Measurements from ENCODE around the gene KIAA0930.

GRCh38 chr22:45228401-45228754 lies 12.3 kb downstream of the KIAA0930 start:
- TF ChIP-seq, protein P1, sequence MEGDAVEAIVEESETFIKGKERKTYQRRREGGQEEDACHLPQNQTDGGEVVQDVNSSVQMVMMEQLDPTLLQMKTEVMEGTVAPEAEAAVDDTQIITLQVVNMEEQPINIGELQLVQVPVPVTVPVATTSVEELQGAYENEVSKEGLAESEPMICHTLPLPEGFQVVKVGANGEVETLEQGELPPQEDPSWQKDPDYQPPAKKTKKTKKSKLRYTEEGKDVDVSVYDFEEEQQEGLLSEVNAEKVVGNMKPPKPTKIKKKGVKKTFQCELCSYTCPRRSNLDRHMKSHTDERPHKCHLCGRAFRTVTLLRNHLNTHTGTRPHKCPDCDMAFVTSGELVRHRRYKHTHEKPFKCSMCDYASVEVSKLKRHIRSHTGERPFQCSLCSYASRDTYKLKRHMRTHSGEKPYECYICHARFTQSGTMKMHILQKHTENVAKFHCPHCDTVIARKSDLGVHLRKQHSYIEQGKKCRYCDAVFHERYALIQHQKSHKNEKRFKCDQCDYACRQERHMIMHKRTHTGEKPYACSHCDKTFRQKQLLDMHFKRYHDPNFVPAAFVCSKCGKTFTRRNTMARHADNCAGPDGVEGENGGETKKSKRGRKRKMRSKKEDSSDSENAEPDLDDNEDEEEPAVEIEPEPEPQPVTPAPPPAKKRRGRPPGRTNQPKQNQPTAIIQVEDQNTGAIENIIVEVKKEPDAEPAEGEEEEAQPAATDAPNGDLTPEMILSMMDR (IDR thresholded peaks at IDR 0.05), result no peak
- TF ChIP-seq POLR2A (IDR thresholded peaks at IDR 0.05), result no peak
